GM12878 (cell line): ENCODE measurements around the gene CEACAM6. TPM values are rescaled to one million over a fixed set of nuclear protein-coding genes. Genes with fewer than 3 reads are reported as not detected.

Source experiments
- ATAC-seq: fragments of 200-7000 bp; cut with Tn5 transposase; 3 replicates; pipeline ENCODE4 v1.9.1; 2020; ENCODE audit warnings: mild to moderate bottlenecking, moderate library complexity
- BruUV-seq: library from RNA; stranded (reverse); fragments of 400-500 nt; replicated peaks from 2 replicates; lab custom pipeline; 2021; lab: Mats Ljungman, UMichigan
- CTCF ChIA-PET: fragments of 300-600 bp; sonication (Branson Sonifier 250); formaldehyde crosslinking; extraction: SDS; loops from one replicate; lab custom pipeline; 2021; ENCODE audit warnings: inconsistent platforms; lab: Yijun Ruan, JAX
- POLR2A ChIA-PET: fragments of 350-600 bp; formaldehyde crosslinking; extraction: SDS; loops from one replicate; lab custom pipeline; 2021; ENCODE audit warnings: inconsistent platforms; lab: Charles Lee
- RAD21 ChIA-PET: fragments of 300-600 bp; sonication (Branson Sonifier 250); formaldehyde crosslinking; loops from one replicate; lab custom pipeline; 2023; ENCODE audit warnings: antibody characterized with exemption; ENCODE audit not compliant: unreplicated experiment; lab: Charles Lee
- SMC1A ChIA-PET: fragments of 300-600 bp; sonication (Branson Sonifier 250); formaldehyde crosslinking; loops from one replicate; lab custom pipeline; 2023; ENCODE audit not compliant: unreplicated experiment, uncharacterized antibody; lab: Charles Lee
- DNase-seq: peaks from one replicate; pipeline ENCODE4 v3.0.0-alpha.2; 2011; ENCODE audit warnings: low read depth, low spot score
- FAIRE-seq: peaks from 3 replicates; lab custom pipeline; 2011; peaks lifted over from hg19 to GRCh38; lab: Jason Lieb, UNC
- H2AFZ ChIP-seq: 2 replicates; pipeline ENCODE4 v1.6.0; 2011; ENCODE audit warnings: low read depth, low read length, control low read depth; ENCODE audit not compliant: control insufficient read depth
- H3K27ac ChIP-seq: 2 replicates; pipeline ENCODE4 v1.5.1; 2011; ENCODE audit warnings: control low read depth; ENCODE audit not compliant: control insufficient read depth, insufficient read depth
- H3K27me3 ChIP-seq, 2 experiments: replicated peaks in 1 of 2; 2 replicates each; pipeline versions ENCODE4 v1.6.0 to v1.6.1; 2011; ENCODE audit warnings: low read length in 1 of 2; ENCODE audit not compliant: control insufficient read depth in 2 of 2, insufficient read depth in 2 of 2
- H3K36me3 ChIP-seq, 2 experiments: 2 replicates each; pipeline ENCODE4 v1.5.1; 2011; ENCODE audit warnings: low read length in 1 of 2; ENCODE audit not compliant: control insufficient read depth in 2 of 2, insufficient read depth in 2 of 2
- H3K4me1 ChIP-seq: 2 replicates; pipeline ENCODE4 v1.6.1; 2011; ENCODE audit warnings: mild to moderate bottlenecking, low read length, moderate library complexity, mixed read lengths; ENCODE audit not compliant: control insufficient read depth, insufficient read depth
- H3K4me2 ChIP-seq: 2 replicates; pipeline ENCODE4 v1.6.0; 2011; ENCODE audit warnings: control low read depth; ENCODE audit not compliant: control insufficient read depth, insufficient read depth
- H3K4me3 ChIP-seq: fragments of 200-600 bp; sonication (generic); 2 replicates; pipeline ENCODE4 v1.5.1; 2016
- H3K79me2 ChIP-seq: 2 replicates; pipeline ENCODE4 v1.6.0; 2011; ENCODE audit warnings: low read length; ENCODE audit not compliant: control insufficient read depth, insufficient read depth
- H3K9ac ChIP-seq: 2 replicates; pipeline ENCODE4 v1.8.0; 2011; ENCODE audit warnings: low read length, control low read depth, mixed read lengths; ENCODE audit not compliant: control insufficient read depth, insufficient read depth
- H3K9me3 ChIP-seq: replicated peaks from 3 replicates; pipeline ENCODE4 v1.5.1; 2011; ENCODE audit warnings: mild to moderate bottlenecking, low read length; ENCODE audit not compliant: control insufficient read depth, insufficient read depth
- H4K20me1 ChIP-seq: 2 replicates; pipeline ENCODE4 v1.6.0; 2011; ENCODE audit not compliant: control insufficient read depth, insufficient read depth
- BMI1 ChIP-seq: fragments of 450-650 bp; IDR thresholded peaks from 2 replicates; pipeline ENCODE4 v1.6.1; 2016; ENCODE audit warnings: mild to moderate bottlenecking, moderate library complexity, borderline replicate concordance
- IKZF2 ChIP-seq, 2 experiments: fragments of 450-650 bp; IDR thresholded peaks; 2 replicates each; pipeline ENCODE4 v1.6.1; 2017; ENCODE audit warnings: mild to moderate bottlenecking in 2 of 2, moderate library complexity in 2 of 2
- JUNB ChIP-seq: IDR thresholded peaks from 2 replicates; pipeline ENCODE4 v1.6.1; 2016; ENCODE audit warnings: antibody characterized with exemption, mild to moderate bottlenecking
- KDM1A ChIP-seq: fragments of 200-600 bp; sonication (generic); IDR thresholded peaks from 2 replicates; pipeline ENCODE4 v1.6.1; 2016; ENCODE audit warnings: borderline replicate concordance
- NR2C1 ChIP-seq: fragments of 450-650 bp; IDR thresholded peaks from 2 replicates; pipeline ENCODE4 v1.6.1; 2017; ENCODE audit warnings: antibody characterized with exemption, mild to moderate bottlenecking, moderate library complexity
- POLR2A ChIP-seq: IDR thresholded peaks from 2 replicates; pipeline ENCODE4 v1.6.1; 2011; ENCODE audit warnings: low read depth, mild to moderate bottlenecking, low read length
- SIN3A ChIP-seq: IDR thresholded peaks from 2 replicates; pipeline ENCODE4 v1.6.1; 2012; ENCODE audit warnings: low read depth, low read length, improper control_type of control experiment
- ZNF24 ChIP-seq: fragments of 450-650 bp; IDR thresholded peaks from 2 replicates; pipeline ENCODE4 v1.6.1; 2017; ENCODE audit warnings: antibody characterized with exemption, mild to moderate bottlenecking
- WGBS: methylation state at CpG from one replicate; pipeline ENCODE4 v1.1.6; 2016; ENCODE audit warnings: low lambda C conversion rate; ENCODE audit not compliant: insufficient replicate concordance, insufficient coverage; ENCODE audit errors: missing lambda C conversion rate; 5-methylcytosine and 5-hydroxymethylcytosine counted together
- in situ Hi-C: fragments of 300-500 bp; cut with MboI; formaldehyde crosslinking; loops from 9 replicates; pipeline ENCODE4 v1.14.3; 2018; ENCODE audit warnings: mixed read lengths
- intact Hi-C: fragments of 100-400 bp; cut with micrococcal nuclease; formaldehyde crosslinking; loops from one replicate; pipeline ENCODE4 v1.14.2; 2022; ENCODE audit not compliant: unreplicated experiment
- polyA plus RNA-seq, 11 experiments: library from polyadenylated mRNA; depleted of rRNA in 4 of 11; unstranded in 6 of 11; stranded (reverse) in 5 of 11; fragments of >200 nt; fragmentation: Nextera tagmentation in 4 of 11; fragmentation: Illumina TruSeq in 1 of 11; extraction: Ambion mirVana in 4 of 11; extraction: Trizol in 1 of 11; gene quantifications; 1 replicate in 1 of 11; 2 replicates in 10 of 11; pipeline versions ENCODE4 v1.2.1 to v1.2.3, GENCODE V29; 2011 to 2016; ENCODE audit warnings: inconsistent platforms in 2 of 11, missing spikeins in 2 of 11, low read depth in 1 of 11
- total RNA-seq, 4 experiments: library from RNA; depleted of rRNA in 3 of 4; stranded (reverse); fragments of >200 nt in 3 of 4; fragmentation: Illumina TruSeq in 1 of 4; extraction: Trizol in 1 of 4; gene quantifications; 2 replicates each; pipeline versions ENCODE4 v1.2.1 to v1.2.3, GENCODE V29; 2013 to 2021
- TF ChIP-seq, protein P1 (sequence below): IDR thresholded peaks from 2 replicates; pipeline ENCODE4 v1.6.1; 2012; ENCODE audit warnings: low read depth, low read length, improper control_type of control experiment
- TF ChIP-seq, protein P2 (sequence below): fragments of 450-650 bp; IDR thresholded peaks from 2 replicates; pipeline ENCODE4 v1.6.1; 2017; ENCODE audit warnings: low read depth, mild to moderate bottlenecking, moderate library complexity
- TF ChIP-seq, protein P3 (sequence below): IDR thresholded peaks from 2 replicates; pipeline ENCODE4 v1.6.1; 2012; ENCODE audit warnings: mild to moderate bottlenecking, low read depth, low read length
- TF ChIP-seq, protein P4 (sequence below), 3 experiments: IDR thresholded peaks in 2 of 3; conservative IDR thresholded peaks in 1 of 3; 2 replicates each; pipeline ENCODE4 v1.5.1; 2011; ENCODE audit warnings: low read depth in 3 of 3, low read length in 3 of 3, mild to moderate bottlenecking in 3 of 3, control low read depth in 2 of 3, moderate library complexity in 2 of 3, inconsistent platforms in 1 of 3, mixed read lengths in 1 of 3; ENCODE audit not compliant: control insufficient read depth in 2 of 3, insufficient read depth in 1 of 3; ENCODE audit errors: extremely low read depth in 1 of 3
- TF ChIP-seq, protein P5 (sequence below): fragments of 450-650 bp; IDR thresholded peaks from 2 replicates; pipeline ENCODE4 v1.6.1; 2017; ENCODE audit warnings: mild to moderate bottlenecking, moderate library complexity

The CEACAM6 gene
- total and polyA plus RNA-seq, 10 of the 15 experiments (the other 5 are each of a cell fraction or from before 2014, with no cell fraction given): 0.26 TPM; not detected in 9

DNA sequence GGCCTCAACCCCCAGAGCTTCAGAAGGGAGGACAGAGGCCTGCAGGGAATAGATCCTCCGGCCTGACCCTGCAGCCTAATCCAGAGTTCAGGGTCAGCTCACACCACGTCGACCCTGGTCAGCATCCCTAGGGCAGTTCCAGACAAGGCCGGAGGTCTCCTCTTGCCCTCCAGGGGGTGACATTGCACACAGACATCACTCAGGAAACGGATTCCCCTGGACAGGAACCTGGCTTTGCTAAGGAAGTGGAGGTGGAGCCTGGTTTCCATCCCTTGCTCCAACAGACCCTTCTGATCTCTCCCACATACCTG lies 47.9 kb upstream of the CEACAM6 start:
- H3K9ac ChIP-seq: no peak overlapping the region
- ChIA-PET POLR2A (no interaction called here), CTCF (interaction anchor here (0.6 to 2.6 kb wide), 23 partner anchors 9 to 130 kb away, joined by 3 to 16 read pairs (median 4); no protein-coding TSS in a partner anchor), RAD21 (no interaction called here), SMC1A (interaction anchor here (0.8 to 1.4 kb wide), 2 partner anchors 66 to 113 kb away, joined by 4 read pairs; no protein-coding TSS in a partner anchor)
- no peaks in the 10 kb centered on the region for H3K79me2 ChIP-seq
- H3K27me3 ChIP-seq: peaks cover 3 to 4% of the 10 kb centered on the region in 2 experiments
- H4K20me1 ChIP-seq: no peaks in the 10 kb centered on the region
- H2AFZ ChIP-seq: no peak overlapping the region
- H3K27ac ChIP-seq: no peak overlapping the region
- no peaks in the 10 kb centered on the region for H3K9me3 ChIP-seq
- in situ Hi-C loops (no loop called here), intact Hi-C loops (loop anchor here (1.0 kb wide), 1 partner anchor 39 kb away; no protein-coding TSS in a partner anchor)
- H3K36me3 ChIP-seq: no peaks in the 10 kb centered on the region
- 0% methylated on average over 5 of the region's 5 CpGs for WGBS
- DNase-seq (no peak), ATAC-seq (no peak), FAIRE-seq (no peak)
- no peak overlapping the region for H3K4me2 ChIP-seq
- H3K4me1 ChIP-seq: no peaks in the 10 kb centered on the region
- H3K4me3 ChIP-seq: no peak overlapping the region
- BruUV-seq: no TSS peak
- TF ChIP-seq BMI1 (no peak), ZNF24 (no peak), IKZF2 (IDR thresholded peaks at IDR 0.05) (no peak), KDM1A (no peak), NR2C1 (no peak), SIN3A (no peak), POLR2A (no peak), JUNB (no peak)
- TF ChIP-seq, protein P1, sequence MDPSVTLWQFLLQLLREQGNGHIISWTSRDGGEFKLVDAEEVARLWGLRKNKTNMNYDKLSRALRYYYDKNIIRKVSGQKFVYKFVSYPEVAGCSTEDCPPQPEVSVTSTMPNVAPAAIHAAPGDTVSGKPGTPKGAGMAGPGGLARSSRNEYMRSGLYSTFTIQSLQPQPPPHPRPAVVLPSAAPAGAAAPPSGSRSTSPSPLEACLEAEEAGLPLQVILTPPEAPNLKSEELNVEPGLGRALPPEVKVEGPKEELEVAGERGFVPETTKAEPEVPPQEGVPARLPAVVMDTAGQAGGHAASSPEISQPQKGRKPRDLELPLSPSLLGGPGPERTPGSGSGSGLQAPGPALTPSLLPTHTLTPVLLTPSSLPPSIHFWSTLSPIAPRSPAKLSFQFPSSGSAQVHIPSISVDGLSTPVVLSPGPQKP: no peak
- TF ChIP-seq, protein P2, sequence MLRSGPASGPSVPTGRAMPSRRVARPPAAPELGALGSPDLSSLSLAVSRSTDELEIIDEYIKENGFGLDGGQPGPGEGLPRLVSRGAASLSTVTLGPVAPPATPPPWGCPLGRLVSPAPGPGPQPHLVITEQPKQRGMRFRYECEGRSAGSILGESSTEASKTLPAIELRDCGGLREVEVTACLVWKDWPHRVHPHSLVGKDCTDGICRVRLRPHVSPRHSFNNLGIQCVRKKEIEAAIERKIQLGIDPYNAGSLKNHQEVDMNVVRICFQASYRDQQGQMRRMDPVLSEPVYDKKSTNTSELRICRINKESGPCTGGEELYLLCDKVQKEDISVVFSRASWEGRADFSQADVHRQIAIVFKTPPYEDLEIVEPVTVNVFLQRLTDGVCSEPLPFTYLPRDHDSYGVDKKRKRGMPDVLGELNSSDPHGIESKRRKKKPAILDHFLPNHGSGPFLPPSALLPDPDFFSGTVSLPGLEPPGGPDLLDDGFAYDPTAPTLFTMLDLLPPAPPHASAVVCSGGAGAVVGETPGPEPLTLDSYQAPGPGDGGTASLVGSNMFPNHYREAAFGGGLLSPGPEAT: no peak
- TF ChIP-seq, protein P3, sequence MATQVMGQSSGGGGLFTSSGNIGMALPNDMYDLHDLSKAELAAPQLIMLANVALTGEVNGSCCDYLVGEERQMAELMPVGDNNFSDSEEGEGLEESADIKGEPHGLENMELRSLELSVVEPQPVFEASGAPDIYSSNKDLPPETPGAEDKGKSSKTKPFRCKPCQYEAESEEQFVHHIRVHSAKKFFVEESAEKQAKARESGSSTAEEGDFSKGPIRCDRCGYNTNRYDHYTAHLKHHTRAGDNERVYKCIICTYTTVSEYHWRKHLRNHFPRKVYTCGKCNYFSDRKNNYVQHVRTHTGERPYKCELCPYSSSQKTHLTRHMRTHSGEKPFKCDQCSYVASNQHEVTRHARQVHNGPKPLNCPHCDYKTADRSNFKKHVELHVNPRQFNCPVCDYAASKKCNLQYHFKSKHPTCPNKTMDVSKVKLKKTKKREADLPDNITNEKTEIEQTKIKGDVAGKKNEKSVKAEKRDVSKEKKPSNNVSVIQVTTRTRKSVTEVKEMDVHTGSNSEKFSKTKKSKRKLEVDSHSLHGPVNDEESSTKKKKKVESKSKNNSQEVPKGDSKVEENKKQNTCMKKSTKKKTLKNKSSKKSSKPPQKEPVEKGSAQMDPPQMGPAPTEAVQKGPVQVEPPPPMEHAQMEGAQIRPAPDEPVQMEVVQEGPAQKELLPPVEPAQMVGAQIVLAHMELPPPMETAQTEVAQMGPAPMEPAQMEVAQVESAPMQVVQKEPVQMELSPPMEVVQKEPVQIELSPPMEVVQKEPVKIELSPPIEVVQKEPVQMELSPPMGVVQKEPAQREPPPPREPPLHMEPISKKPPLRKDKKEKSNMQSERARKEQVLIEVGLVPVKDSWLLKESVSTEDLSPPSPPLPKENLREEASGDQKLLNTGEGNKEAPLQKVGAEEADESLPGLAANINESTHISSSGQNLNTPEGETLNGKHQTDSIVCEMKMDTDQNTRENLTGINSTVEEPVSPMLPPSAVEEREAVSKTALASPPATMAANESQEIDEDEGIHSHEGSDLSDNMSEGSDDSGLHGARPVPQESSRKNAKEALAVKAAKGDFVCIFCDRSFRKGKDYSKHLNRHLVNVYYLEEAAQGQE: no peak
- TF ChIP-seq, protein P4, sequence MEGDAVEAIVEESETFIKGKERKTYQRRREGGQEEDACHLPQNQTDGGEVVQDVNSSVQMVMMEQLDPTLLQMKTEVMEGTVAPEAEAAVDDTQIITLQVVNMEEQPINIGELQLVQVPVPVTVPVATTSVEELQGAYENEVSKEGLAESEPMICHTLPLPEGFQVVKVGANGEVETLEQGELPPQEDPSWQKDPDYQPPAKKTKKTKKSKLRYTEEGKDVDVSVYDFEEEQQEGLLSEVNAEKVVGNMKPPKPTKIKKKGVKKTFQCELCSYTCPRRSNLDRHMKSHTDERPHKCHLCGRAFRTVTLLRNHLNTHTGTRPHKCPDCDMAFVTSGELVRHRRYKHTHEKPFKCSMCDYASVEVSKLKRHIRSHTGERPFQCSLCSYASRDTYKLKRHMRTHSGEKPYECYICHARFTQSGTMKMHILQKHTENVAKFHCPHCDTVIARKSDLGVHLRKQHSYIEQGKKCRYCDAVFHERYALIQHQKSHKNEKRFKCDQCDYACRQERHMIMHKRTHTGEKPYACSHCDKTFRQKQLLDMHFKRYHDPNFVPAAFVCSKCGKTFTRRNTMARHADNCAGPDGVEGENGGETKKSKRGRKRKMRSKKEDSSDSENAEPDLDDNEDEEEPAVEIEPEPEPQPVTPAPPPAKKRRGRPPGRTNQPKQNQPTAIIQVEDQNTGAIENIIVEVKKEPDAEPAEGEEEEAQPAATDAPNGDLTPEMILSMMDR (IDR thresholded peaks at IDR 0.05 in 2 of 3, conservative IDR thresholded peaks at IDR 0.05 in 1 of 3; ENCODE audit: control insufficient read depth in 2 of 3, extremely low read depth in 1 of 3, insufficient read depth in 1 of 3, low read depth in 3 of 3, low read length in 3 of 3): no peak
- TF ChIP-seq, protein P5, sequence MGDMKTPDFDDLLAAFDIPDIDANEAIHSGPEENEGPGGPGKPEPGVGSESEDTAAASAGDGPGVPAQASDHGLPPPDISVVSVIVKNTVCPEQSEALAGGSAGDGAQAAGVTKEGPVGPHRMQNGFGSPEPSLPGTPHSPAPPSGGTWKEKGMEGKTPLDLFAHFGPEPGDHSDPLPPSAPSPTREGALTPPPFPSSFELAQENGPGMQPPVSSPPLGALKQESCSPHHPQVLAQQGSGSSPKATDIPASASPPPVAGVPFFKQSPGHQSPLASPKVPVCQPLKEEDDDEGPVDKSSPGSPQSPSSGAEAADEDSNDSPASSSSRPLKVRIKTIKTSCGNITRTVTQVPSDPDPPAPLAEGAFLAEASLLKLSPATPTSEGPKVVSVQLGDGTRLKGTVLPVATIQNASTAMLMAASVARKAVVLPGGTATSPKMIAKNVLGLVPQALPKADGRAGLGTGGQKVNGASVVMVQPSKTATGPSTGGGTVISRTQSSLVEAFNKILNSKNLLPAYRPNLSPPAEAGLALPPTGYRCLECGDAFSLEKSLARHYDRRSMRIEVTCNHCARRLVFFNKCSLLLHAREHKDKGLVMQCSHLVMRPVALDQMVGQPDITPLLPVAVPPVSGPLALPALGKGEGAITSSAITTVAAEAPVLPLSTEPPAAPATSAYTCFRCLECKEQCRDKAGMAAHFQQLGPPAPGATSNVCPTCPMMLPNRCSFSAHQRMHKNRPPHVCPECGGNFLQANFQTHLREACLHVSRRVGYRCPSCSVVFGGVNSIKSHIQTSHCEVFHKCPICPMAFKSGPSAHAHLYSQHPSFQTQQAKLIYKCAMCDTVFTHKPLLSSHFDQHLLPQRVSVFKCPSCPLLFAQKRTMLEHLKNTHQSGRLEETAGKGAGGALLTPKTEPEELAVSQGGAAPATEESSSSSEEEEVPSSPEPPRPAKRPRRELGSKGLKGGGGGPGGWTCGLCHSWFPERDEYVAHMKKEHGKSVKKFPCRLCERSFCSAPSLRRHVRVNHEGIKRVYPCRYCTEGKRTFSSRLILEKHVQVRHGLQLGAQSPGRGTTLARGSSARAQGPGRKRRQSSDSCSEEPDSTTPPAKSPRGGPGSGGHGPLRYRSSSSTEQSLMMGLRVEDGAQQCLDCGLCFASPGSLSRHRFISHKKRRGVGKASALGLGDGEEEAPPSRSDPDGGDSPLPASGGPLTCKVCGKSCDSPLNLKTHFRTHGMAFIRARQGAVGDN: no peak
